Cardiac fibroblast (primary cell): ENCODE measurements around the gene FAM43A.
A peak's percentile ranks its signal among the peaks of the same experiment; 100 is the strongest.

Experiments used
- DNase-seq, 2 donors: peaks; one replicate each; pipeline versions ENCODE4 v3.0.0 to v3.0.0-alpha.2; 2010; ENCODE audit warnings: low read depth in 2 of 2
- H3K4me3 ChIP-seq, 2 donors: replicated peaks in 1 of 2; 1 replicate in 1 of 2; 2 replicates in 1 of 2; pipeline ENCODE4 v1.5.1; 2011; ENCODE audit warnings: low read depth in 2 of 2, low read length in 2 of 2, mild to moderate bottlenecking in 2 of 2, moderate library complexity in 1 of 2
- TF ChIP-seq, protein P1 (sequence below): IDR thresholded peaks from one replicate; pipeline ENCODE4 v1.5.1; 2011; ENCODE audit warnings: low read depth, mild to moderate bottlenecking, low read length, inconsistent platforms

FAM43A gene

DNA sequence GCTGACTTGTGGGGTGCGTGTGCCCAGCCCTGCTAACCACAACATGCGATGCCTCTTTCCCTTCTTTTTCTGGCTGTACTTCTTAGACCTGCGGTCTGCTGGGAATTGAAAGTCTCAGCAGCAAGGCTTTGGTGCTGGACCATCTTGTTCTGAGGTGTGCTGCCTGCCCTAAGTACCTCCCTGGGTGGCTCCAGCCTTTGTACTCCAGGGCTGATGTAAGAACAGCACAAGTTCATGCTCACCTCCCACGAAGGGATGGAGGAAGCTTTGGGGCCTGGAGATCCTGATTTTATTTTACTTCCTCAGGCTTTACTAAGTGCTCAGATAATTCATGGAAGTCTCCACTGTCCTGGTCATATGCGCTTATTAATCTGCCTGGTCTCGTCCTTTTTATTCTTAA lies 28.9 kb downstream of the FAM43A start:
- H3K4me3 ChIP-seq: no peak overlapping the region
- TF ChIP-seq, protein P1, sequence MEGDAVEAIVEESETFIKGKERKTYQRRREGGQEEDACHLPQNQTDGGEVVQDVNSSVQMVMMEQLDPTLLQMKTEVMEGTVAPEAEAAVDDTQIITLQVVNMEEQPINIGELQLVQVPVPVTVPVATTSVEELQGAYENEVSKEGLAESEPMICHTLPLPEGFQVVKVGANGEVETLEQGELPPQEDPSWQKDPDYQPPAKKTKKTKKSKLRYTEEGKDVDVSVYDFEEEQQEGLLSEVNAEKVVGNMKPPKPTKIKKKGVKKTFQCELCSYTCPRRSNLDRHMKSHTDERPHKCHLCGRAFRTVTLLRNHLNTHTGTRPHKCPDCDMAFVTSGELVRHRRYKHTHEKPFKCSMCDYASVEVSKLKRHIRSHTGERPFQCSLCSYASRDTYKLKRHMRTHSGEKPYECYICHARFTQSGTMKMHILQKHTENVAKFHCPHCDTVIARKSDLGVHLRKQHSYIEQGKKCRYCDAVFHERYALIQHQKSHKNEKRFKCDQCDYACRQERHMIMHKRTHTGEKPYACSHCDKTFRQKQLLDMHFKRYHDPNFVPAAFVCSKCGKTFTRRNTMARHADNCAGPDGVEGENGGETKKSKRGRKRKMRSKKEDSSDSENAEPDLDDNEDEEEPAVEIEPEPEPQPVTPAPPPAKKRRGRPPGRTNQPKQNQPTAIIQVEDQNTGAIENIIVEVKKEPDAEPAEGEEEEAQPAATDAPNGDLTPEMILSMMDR: no peak
- DNase-seq: no peak

DNA sequence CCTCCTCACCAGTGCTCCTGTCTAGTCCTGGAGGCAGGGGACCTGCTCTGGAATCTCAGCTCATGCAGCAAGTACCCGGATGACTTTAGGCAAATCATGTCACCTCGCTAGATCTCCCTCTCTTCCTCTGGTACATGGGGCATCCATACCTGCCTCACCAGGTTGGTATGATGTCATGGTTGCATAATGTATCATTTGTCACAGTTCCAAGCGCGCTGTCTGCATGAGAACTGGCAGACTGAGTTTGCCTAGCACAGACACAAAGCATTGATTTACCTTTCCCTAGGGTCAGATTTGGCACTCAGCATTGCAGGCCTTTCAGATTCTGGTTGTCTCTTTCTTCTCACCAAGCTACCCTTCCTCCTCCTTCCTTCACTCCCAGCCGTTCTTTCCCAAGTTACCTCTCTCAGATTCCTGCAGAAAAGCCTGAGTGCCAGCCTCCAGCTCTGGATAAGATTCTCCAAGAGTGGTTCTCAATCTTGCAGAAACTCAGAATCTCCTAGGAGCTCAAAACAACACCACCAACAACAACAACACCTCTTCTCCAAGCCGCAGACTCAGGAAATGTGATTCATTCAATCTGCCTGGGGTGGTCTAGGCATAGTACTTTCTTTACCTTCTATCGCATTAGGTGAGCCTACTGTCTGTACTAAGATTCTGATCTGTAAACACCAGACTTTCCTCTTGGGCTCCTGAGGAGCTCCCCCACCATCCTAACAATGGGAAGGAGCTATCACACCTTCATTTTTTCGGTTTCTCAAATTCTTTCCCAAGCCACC lies 29.5 kb downstream of the FAM43A start:
- no peak overlapping the region for H3K4me3 ChIP-seq
- TF ChIP-seq, protein P1: no peak
- peak in 1 of 2 donors; percentile 56 for DNase-seq

DNA sequence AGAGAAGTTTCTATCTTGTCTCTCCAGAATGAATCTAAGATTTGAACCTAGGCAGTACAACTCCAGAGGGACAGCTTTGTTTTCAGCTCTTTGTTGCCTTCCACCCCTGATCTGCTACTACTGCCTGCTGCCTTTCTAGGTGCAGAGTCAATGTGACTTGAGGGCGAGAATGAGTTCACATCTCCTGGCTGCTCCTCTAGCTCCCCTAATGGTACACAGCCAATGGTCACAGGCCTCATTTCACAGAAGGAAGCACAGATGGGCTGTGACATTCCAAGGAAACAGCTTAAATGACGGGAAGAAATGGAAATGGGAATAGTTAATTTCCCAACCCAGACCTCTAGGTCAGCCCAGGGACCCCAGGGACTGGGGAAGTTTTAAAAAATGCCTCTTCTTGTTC lies 32.4 kb downstream of the FAM43A start:
- TF ChIP-seq, protein P1: no peak
- DNase-seq: no peak
- no peak overlapping the region for H3K4me3 ChIP-seq

GRCh38 chr3:194720048-194720447 lies 34.4 kb downstream of the FAM43A start:
- TF ChIP-seq, protein P1: no peak
- DNase-seq: no peak
- H3K4me3 ChIP-seq: no peak overlapping the region

DNA sequence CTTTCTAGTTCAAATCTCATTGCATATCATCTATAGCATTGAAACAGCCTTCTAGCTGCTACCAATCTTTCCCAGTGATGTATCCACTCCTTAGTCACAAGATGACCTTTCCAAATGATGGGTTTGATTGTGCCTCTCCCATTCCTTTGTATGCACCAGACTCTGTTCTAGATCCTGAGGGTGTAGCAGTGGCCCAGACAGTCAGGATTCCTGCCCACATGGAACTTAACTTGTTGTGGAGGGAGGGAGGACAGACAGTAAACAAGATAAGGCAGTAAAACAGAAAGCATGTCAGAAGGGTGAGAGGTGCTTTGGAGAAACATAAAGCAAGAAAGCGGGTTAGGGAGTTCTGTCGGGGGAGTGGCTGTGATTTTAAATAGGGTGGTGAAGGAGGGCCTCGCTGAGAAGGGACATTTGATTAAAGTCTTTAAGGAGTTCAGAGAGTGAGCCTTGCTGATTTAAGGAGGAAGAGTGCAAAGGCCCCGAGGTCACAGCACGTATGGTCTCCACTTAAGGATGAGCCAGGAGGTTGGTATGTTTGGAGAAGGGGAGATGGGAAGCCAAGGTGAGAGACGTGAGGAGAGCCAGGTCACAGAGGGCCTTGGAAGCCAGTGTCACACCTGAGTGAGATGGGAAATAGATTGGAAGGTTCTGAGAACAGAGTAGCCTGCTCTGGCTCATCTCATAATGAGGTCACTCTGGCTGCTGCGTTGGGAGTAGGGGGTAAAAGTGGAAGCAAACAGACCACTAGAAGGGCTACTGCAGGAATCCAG lies 38.3 kb downstream of the FAM43A start:
- no peak for DNase-seq
- TF ChIP-seq, protein P1: no peak
- H3K4me3 ChIP-seq: no peak overlapping the region

- DNase-seq: no peak
- TF ChIP-seq, protein P1: no peak
- no peak overlapping the region for H3K4me3 ChIP-seq
These were observed 39.7 kb downstream of the FAM43A start for GRCh38 chr3:194725346-194725745.
